Cardiac muscle cell (in vitro differentiated cells and primary cell): ENCODE measurements around the gene UBE2C. TPM values are rescaled to one million over a fixed set of nuclear protein-coding genes. Genes with fewer than 3 reads are reported as not detected.

Source experiments
- DNase-seq, 2 donors: peaks; one replicate each; pipeline versions ENCODE4 v3.0.0 to v3.0.0-alpha.2; 2010 to 2017; ENCODE audit warnings: low read depth in 1 of 2, low spot score in 1 of 2
- H3K27ac ChIP-seq: fragments of 200-600 bp; sonication (generic); 2 replicates; pipeline ENCODE4 v1.5.1; 2016
- H3K27me3 ChIP-seq: fragments of 200-600 bp; sonication (generic); 2 replicates; pipeline ENCODE4 v1.6.0; 2016; ENCODE audit warnings: control low read depth
- H3K36me3 ChIP-seq: fragments of 200-600 bp; sonication (generic); 2 replicates; pipeline ENCODE4 v1.5.1; 2016; ENCODE audit warnings: control low read depth
- H3K4me1 ChIP-seq: fragments of 200-600 bp; sonication (generic); 2 replicates; pipeline ENCODE4 v1.8.1; 2017; ENCODE audit warnings: low read depth, mild to moderate bottlenecking, mixed run types
- H3K4me3 ChIP-seq: fragments of 200-600 bp; sonication (generic); 2 replicates; pipeline ENCODE4 v1.5.1; 2016; ENCODE audit warnings: mild to moderate bottlenecking
- H3K9me3 ChIP-seq: fragments of 200-600 bp; sonication (generic); 2 replicates; pipeline ENCODE4 v1.5.1; 2017; ENCODE audit warnings: low read depth, mild to moderate bottlenecking, control low read depth
- CTCF ChIP-seq: IDR thresholded peaks from 2 replicates; pipeline ENCODE4 v1.5.1; 2012; ENCODE audit warnings: low read depth, mild to moderate bottlenecking, low read length
- polyA plus RNA-seq: library from polyadenylated mRNA; unstranded; fragments of >200 nt; fragmentation: Nextera tagmentation; extraction: Ambion mirVana; gene quantifications from 2 replicates; pipeline ENCODE4 v1.2.1, GENCODE V29; 2016
- total RNA-seq: library from RNA; depleted of rRNA; stranded (reverse); fragments of >200 nt; gene quantifications from 2 replicates; pipeline ENCODE4 v1.2.3, GENCODE V29; 2016

UBE2C gene
- total and polyA plus RNA-seq, 2 experiments from 2014 or later, result 48.6 to 267 TPM

DNA sequence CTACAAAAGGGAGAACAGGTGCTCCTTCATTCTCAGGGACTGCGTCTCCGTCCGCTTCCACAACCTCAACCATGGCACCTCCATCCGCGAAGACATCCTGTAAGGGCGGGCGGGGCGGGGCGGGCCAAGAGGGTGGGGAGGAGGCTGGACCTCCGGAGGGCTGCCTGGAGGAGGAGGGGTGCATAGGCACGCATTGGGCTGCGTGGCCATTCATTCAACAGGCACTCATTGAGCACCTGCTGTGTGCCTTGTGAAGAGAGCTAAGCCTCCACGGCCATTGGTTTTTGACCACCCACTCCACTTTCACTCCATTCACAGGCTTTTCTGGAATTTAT lies 45.4 kb downstream of the UBE2C start:
- Histone ChIP-seq H3K36me3 (no peaks in the 10 kb centered on the region), H3K27ac (peak overlapping the region; percentile 73), H3K4me3 (peak overlapping the region; percentile 60), H3K27me3 (no peaks in the 10 kb centered on the region), H3K9me3 (no peaks in the 10 kb centered on the region), H3K4me1 (peaks cover 12% of the 10 kb centered on the region)
- TF ChIP-seq CTCF, result no peak
- no peak for DNase-seq

- Histone ChIP-seq H3K9me3 (no peaks in the 10 kb centered on the region), H3K27ac (no peak overlapping the region), H3K27me3 (no peaks in the 10 kb centered on the region), H3K36me3 (no peaks in the 10 kb centered on the region), H3K4me1 (peaks cover 12% of the 10 kb centered on the region), H3K4me3 (no peak overlapping the region)
- DNase-seq, result no peak
- TF ChIP-seq CTCF, result no peak
Measured at GRCh38 chr20:45859916-45860315, 47.5 kb downstream of the UBE2C start.

GRCh38 chr20:45860560-45861220 lies 48.2 kb downstream of the UBE2C start:
- no peak for DNase-seq
- Histone ChIP-seq H3K4me3 (no peak overlapping the region), H3K36me3 (no peaks in the 10 kb centered on the region), H3K9me3 (no peaks in the 10 kb centered on the region), H3K27me3 (no peaks in the 10 kb centered on the region), H3K4me1 (peaks cover 12% of the 10 kb centered on the region), H3K27ac (no peak overlapping the region)
- TF ChIP-seq CTCF, result no peak

GRCh38 chr20:45861221-45862075 lies 49.0 kb downstream of the UBE2C start:
- Histone ChIP-seq H3K36me3 (no peaks in the 10 kb centered on the region), H3K9me3 (no peaks in the 10 kb centered on the region), H3K4me1 (peaks cover 6% of the 10 kb centered on the region), H3K27me3 (no peaks in the 10 kb centered on the region), H3K4me3 (no peak overlapping the region), H3K27ac (no peak overlapping the region)
- TF ChIP-seq CTCF, result no peak
- no peak for DNase-seq

DNA sequence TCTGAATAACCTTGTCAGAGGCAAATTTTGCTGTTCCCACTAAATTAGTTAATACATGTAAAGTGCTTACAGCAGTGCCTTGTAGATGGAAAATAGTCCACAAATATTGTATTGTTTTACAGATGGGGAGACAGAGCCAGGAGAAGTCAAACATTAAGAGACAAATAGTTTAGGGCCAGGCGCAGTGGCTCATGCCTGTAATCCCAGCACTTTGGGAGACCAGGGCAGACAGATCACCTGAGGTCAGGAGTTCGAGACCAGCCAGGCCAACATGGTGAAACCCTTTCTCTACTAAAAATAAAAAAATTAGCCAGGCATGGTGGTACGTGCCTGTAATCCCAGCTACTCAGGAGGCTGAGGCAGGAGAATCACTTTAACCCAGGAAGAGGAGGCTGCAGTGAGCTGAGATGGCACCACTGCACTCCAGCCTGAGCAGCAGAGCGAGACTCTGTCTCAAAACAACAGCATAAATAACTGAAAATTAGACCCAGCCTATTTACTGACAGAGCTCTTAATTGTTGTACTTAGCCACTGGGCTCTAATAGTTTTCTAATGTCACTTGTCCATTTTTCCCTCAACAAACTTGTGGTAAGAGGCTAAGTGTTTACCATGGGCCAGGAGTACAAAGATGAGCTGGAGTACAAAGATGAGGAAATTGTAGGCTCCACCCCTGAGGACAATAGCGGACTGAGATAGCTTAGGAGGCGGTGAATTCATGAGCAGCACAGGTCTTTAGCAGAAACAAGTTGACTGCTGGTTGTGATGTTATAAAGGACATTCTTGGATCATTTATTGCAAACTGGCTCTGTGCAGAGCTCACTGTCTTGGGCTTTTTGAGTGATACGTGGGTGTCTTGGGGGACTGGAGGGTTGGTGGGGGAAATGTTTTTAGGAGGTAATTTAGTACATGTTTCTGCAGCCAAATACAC lies 51.4 kb downstream of the UBE2C start:
- H3K9me3 ChIP-seq, result no peaks in the 10 kb centered on the region
- no peak for DNase-seq
- H3K27me3 ChIP-seq, result no peaks in the 10 kb centered on the region
- no peak overlapping the region for H3K27ac ChIP-seq
- no peaks in the 10 kb centered on the region for H3K4me1 ChIP-seq
- H3K36me3 ChIP-seq, result no peaks in the 10 kb centered on the region
- no peak overlapping the region for H3K4me3 ChIP-seq
- TF ChIP-seq CTCF, result no peak
